Nephron progenitor cell (in vitro differentiated cells): ENCODE measurements around the gene CYTH1.

Source experiments
- DNase-seq: peaks from one replicate; pipeline ENCODE4 v3.0.0; 2021
- H3K27ac Mint-ChIP-seq: 2 replicates; pipeline ENCODE4 v1.8.0; 2021; ENCODE audit warnings: mild to moderate bottlenecking, moderate library complexity, mixed read lengths
- H3K27me3 Mint-ChIP-seq: 2 replicates; pipeline ENCODE4 v1.8.0; 2021; ENCODE audit warnings: mild to moderate bottlenecking, low read depth, mixed read lengths; ENCODE audit not compliant: poor library complexity
- H3K36me3 Mint-ChIP-seq: 2 replicates; pipeline ENCODE4 v1.8.0; 2021; ENCODE audit warnings: low read depth, mixed read lengths
- H3K4me1 Mint-ChIP-seq: 2 replicates; pipeline ENCODE4 v1.8.0; 2021; ENCODE audit warnings: mixed read lengths
- H3K4me3 Mint-ChIP-seq: 2 replicates; pipeline ENCODE4 v1.8.0; 2021; ENCODE audit warnings: mild to moderate bottlenecking, moderate library complexity, mixed read lengths
- H3K9me3 Mint-ChIP-seq: 2 replicates; pipeline ENCODE4 v1.8.0; 2021; ENCODE audit warnings: mild to moderate bottlenecking, moderate library complexity, mixed read lengths
- CTCF ChIP-seq: fragments of 200-600 bp; sonication (generic); IDR thresholded peaks from 2 replicates; pipeline ENCODE4 v1.5.0; 2021; ENCODE audit warnings: antibody characterized with exemption

CYTH1 gene

DNA sequence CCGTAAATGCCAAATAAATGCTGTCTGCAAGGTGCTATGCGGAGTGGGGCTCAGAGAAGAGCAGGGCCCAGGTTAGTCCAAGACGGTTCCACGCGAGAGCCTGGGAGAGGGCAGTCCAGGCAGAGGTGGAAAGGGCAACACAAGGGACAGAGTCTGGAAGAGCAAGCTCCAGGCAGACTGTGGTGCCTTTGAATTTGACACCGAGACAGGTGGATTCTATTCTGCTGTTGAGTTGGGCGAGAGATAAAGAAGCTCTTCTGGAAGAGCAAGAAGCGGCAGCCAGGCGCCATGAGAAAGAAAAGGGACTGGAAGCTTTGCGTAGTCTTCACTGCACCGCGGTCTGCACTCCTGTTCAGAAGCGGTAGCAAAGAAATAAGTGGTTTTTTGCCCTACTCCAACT lies 55.6 kb downstream of the CYTH1 start:
- no peak for DNase-seq
- H3K27me3 Mint-ChIP-seq = no peaks in the 10 kb centered on the region
- H3K4me3 Mint-ChIP-seq = no peak overlapping the region
- no peak for TF ChIP-seq CTCF
- no peaks in the 10 kb centered on the region for H3K36me3 Mint-ChIP-seq
- no peaks in the 10 kb centered on the region for H3K9me3 Mint-ChIP-seq
- peaks cover 83% of the 10 kb centered on the region for H3K4me1 Mint-ChIP-seq
- peak overlapping the region; percentile 76 for H3K27ac Mint-ChIP-seq

DNA sequence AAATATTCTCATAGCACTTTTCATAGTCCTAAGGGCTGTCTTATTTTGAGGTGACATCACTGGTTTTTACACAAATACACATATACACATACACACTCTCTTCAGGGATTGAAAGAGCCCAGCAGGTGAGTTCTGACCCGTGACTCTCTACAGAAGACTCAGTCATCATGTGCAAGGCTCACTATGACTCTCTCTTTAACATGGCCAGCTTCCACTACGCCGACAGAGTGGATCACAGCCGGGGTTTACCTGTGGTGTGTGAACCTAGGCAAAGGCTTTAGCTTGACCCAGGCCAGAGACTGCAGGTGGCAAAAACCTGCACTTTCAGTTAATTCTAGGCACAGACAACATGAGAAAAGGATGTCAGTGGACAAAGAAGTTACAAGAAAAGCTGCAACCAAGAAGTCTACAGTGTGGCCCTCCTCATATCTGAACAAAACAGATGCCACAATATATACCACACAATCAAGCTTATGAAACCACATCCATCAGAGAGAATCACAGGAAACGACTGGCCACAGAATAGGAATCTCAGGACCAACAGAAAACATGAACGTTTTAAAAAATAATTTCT lies 56.5 kb downstream of the CYTH1 start:
- H3K4me1 Mint-ChIP-seq = peaks cover 76% of the 10 kb centered on the region
- H3K27ac Mint-ChIP-seq = peak overlapping the region; percentile 79
- no peaks in the 10 kb centered on the region for H3K36me3 Mint-ChIP-seq
- TF ChIP-seq CTCF = no peak
- no peaks in the 10 kb centered on the region for H3K27me3 Mint-ChIP-seq
- no peak for DNase-seq
- no peak overlapping the region for H3K4me3 Mint-ChIP-seq
- H3K9me3 Mint-ChIP-seq = no peaks in the 10 kb centered on the region

- no peak for DNase-seq
- Mint-ChIP-seq H3K9me3 (no peaks in the 10 kb centered on the region), H3K27ac (peak overlapping the region; percentile 1), H3K4me3 (peak overlapping the region; percentile 43), H3K4me1 (peaks cover 76% of the 10 kb centered on the region), H3K36me3 (no peaks in the 10 kb centered on the region), H3K27me3 (no peaks in the 10 kb centered on the region)
- no peak for TF ChIP-seq CTCF
These were observed 57.1 kb downstream of the CYTH1 start for GRCh38 chr17:78724999-78725398.

GRCh38 chr17:78724544-78724943 lies 57.5 kb downstream of the CYTH1 start:
- Mint-ChIP-seq H3K9me3 (no peaks in the 10 kb centered on the region), H3K36me3 (no peaks in the 10 kb centered on the region), H3K27me3 (no peaks in the 10 kb centered on the region), H3K4me3 (peak overlapping the region; percentile 43), H3K4me1 (peaks cover 76% of the 10 kb centered on the region), H3K27ac (no peak overlapping the region)
- no peak for DNase-seq
- no peak for TF ChIP-seq CTCF

GRCh38 chr17:78723957-78724356 lies 58.1 kb downstream of the CYTH1 start:
- Mint-ChIP-seq H3K27me3 (no peaks in the 10 kb centered on the region), H3K27ac (no peak overlapping the region), H3K9me3 (no peaks in the 10 kb centered on the region), H3K4me3 (peak overlapping the region; percentile 86), H3K4me1 (peaks cover 76% of the 10 kb centered on the region), H3K36me3 (no peaks in the 10 kb centered on the region)
- DNase-seq = no peak
- TF ChIP-seq CTCF = no peak

DNA sequence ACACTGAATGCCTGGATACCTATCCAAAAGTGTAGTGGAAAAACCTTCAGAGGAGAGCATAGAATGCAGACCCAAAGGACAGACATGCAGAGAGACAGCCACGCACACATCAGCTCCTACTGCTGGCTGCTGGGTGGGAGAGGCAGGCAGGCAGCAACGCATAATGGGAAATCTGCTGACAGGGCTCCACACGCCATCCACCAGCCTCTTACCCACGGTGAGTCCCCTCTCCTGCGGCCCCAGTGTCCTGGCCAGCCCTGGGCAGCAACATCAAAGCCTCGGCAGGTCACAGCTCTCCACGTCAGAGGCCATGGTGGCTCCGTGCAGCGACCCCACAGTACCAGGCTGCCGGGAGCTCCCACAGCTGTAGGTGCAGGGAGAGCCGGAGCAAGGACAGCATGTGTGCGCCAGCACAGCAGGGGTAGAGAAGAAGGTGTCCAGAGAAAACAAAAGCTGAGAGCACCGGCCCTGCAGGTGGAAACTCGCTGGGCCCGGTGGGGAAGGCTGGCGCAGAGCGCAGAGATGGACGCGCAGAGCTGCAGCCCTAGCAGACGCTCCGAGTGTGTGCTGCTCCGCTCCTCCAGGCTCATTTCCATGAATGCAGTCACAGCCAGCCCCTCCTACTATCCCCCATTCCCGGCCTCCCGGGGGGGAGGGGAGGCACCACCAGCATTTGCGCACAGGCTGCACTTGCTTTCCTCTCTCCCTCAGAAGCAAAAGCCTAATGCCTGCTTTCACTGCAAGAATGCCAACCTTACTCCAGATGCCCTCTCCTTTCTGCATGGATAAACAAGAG lies 58.9 kb downstream of the CYTH1 start:
- no peaks in the 10 kb centered on the region for H3K9me3 Mint-ChIP-seq
- H3K27me3 Mint-ChIP-seq = peaks cover 4% of the 10 kb centered on the region
- H3K27ac Mint-ChIP-seq = peak overlapping the region; percentile 36
- H3K4me1 Mint-ChIP-seq = peaks cover 77% of the 10 kb centered on the region
- no peaks in the 10 kb centered on the region for H3K36me3 Mint-ChIP-seq
- DNase-seq = peak; percentile 70
- no peak for TF ChIP-seq CTCF
- peak overlapping the region; percentile 86 for H3K4me3 Mint-ChIP-seq
